Trophoblast cell (in vitro differentiated cells and primary cell): Measurements from ENCODE around the gene HES5.

ENCODE experiments used
- DNase-seq, 2 donors: peaks; one replicate each; pipeline ENCODE4 v3.0.0-alpha.2; 2016
- H2AFZ ChIP-seq: 2 replicates; pipeline ENCODE4 v1.6.1; 2013; ENCODE audit warnings: low read length, moderate library complexity, mild to moderate bottlenecking; ENCODE audit not compliant: insufficient read depth, poor library complexity
- H2AK5ac ChIP-seq: 2 replicates; pipeline ENCODE4 v1.6.1; 2013; ENCODE audit warnings: mild to moderate bottlenecking, low read length
- H2BK120ac ChIP-seq: 2 replicates; pipeline ENCODE4 v1.6.1; 2013; ENCODE audit warnings: low read length, mild to moderate bottlenecking, moderate library complexity; ENCODE audit not compliant: insufficient read depth, poor library complexity
- H2BK12ac ChIP-seq: 2 replicates; pipeline ENCODE4 v1.6.1; 2013; ENCODE audit warnings: mild to moderate bottlenecking, low read length, moderate library complexity
- H2BK5ac ChIP-seq: 2 replicates; pipeline ENCODE4 v1.6.1; 2013; ENCODE audit warnings: low read length, low read depth, moderate library complexity, mild to moderate bottlenecking; ENCODE audit not compliant: poor library complexity
- H3K14ac ChIP-seq: 2 replicates; pipeline ENCODE4 v1.6.1; 2013; ENCODE audit warnings: mild to moderate bottlenecking, low read length
- H3K18ac ChIP-seq: 2 replicates; pipeline ENCODE4 v1.6.1; 2013; ENCODE audit warnings: mild to moderate bottlenecking, low read length
- H3K23ac ChIP-seq: 2 replicates; pipeline ENCODE4 v1.6.1; 2013; ENCODE audit warnings: low read length
- H3K27ac ChIP-seq: 2 replicates; pipeline ENCODE4 v1.5.1; 2013; ENCODE audit warnings: low read depth, mild to moderate bottlenecking, inconsistent platforms, low read length, moderate library complexity
- H3K27me3 ChIP-seq: 2 replicates; pipeline ENCODE4 v1.6.1; 2013; ENCODE audit warnings: inconsistent platforms, mild to moderate bottlenecking, low read length, moderate library complexity; ENCODE audit not compliant: insufficient read depth
- H3K36me3 ChIP-seq, 2 experiments: 1 replicate in 1 of 2; 2 replicates in 1 of 2; pipeline ENCODE4 v1.6.1; 2013; ENCODE audit warnings: low read length in 2 of 2, mild to moderate bottlenecking in 2 of 2, moderate library complexity in 1 of 2; ENCODE audit not compliant: insufficient read depth in 2 of 2, control insufficient read depth in 1 of 2
- H3K4ac ChIP-seq: 2 replicates; pipeline ENCODE4 v1.6.1; 2013; ENCODE audit warnings: low read depth, mild to moderate bottlenecking, low read length, moderate library complexity
- H3K4me1 ChIP-seq, 2 experiments: 1 replicate in 1 of 2; 2 replicates in 1 of 2; pipeline ENCODE4 v1.6.1; 2013; ENCODE audit warnings: low read length in 2 of 2, mild to moderate bottlenecking in 2 of 2, moderate library complexity in 1 of 2; ENCODE audit not compliant: insufficient read depth in 2 of 2, control insufficient read depth in 1 of 2
- H3K4me2 ChIP-seq: 2 replicates; pipeline ENCODE4 v1.6.1; 2013; ENCODE audit warnings: inconsistent platforms, mild to moderate bottlenecking, low read length, moderate library complexity
- H3K4me3 ChIP-seq: 2 replicates; pipeline ENCODE4 v1.5.1; 2013; ENCODE audit warnings: mild to moderate bottlenecking, low read depth, low read length, inconsistent platforms
- H3K79me1 ChIP-seq: one replicate; pipeline ENCODE4 v1.6.1; 2013; ENCODE audit warnings: low read length
- H3K79me2 ChIP-seq: 2 replicates; pipeline ENCODE4 v1.6.1; 2013; ENCODE audit warnings: low read length, mild to moderate bottlenecking; ENCODE audit not compliant: control insufficient read depth, insufficient read depth, poor library complexity
- H3K9ac ChIP-seq: 2 replicates; pipeline ENCODE4 v1.6.1; 2013; ENCODE audit warnings: mild to moderate bottlenecking, low read length
- H3K9me3 ChIP-seq: 2 replicates; pipeline ENCODE4 v1.6.1; 2013; ENCODE audit warnings: low read depth, mild to moderate bottlenecking, control low read depth, inconsistent platforms, low read length; ENCODE audit not compliant: insufficient read depth
- H4K12ac ChIP-seq: 2 replicates; pipeline ENCODE4 v1.6.1; 2013; ENCODE audit warnings: low read depth, mild to moderate bottlenecking, low read length, moderate library complexity
- H4K8ac ChIP-seq: 2 replicates; pipeline ENCODE4 v1.6.1; 2013; ENCODE audit warnings: low read depth, mild to moderate bottlenecking, low read length, moderate library complexity
- H4K91ac ChIP-seq: one replicate; pipeline ENCODE4 v1.6.1; 2013; ENCODE audit warnings: low read depth, mild to moderate bottlenecking, low read length, moderate library complexity
- WGBS: extraction: QIAGEN DNeasy Blood & Tissue Kit; methylation state at CpG from one replicate; pipeline ENCODE4 v1.1.7; 2013; ENCODE audit warnings: missing lambda C conversion rate; ENCODE audit not compliant: insufficient read length, insufficient coverage; ENCODE audit errors: extremely low coverage; 5-methylcytosine and 5-hydroxymethylcytosine counted together

HES5 gene

GRCh38 chr1:2493691-2494322 is 36.3 kb downstream of the HES5 start:
- Histone ChIP-seq H3K4ac (no peak overlapping the region), H2BK12ac (no peak overlapping the region), H3K4me2 (no peak overlapping the region), H3K27ac (no peak overlapping the region), H3K14ac (no peak overlapping the region), H2BK5ac (no peak overlapping the region), H4K91ac (no peak overlapping the region), H3K9me3 (peaks cover 6% of the 10 kb centered on the region), H3K36me3 (no peaks in the 10 kb centered on the region), H3K9ac (no peak overlapping the region), H3K18ac (no peak overlapping the region), H4K8ac (no peak overlapping the region), H3K27me3 (no peaks in the 10 kb centered on the region), H3K4me1 (peaks cover 8 to 9% of the 10 kb centered on the region in 2 experiments), H4K12ac (no peak overlapping the region), H3K23ac (no peak overlapping the region), H3K4me3 (no peak overlapping the region), H2AFZ (no peak overlapping the region), H2BK120ac (no peak overlapping the region), H3K79me2 (no peaks in the 10 kb centered on the region), H2AK5ac (no peak overlapping the region), H3K79me1 (no peaks in the 10 kb centered on the region)
- no peak for DNase-seq
- no CpG with 5 or more reads among the region's 24 CpGs for WGBS

GRCh38 chr1:2493218-2493617 is 36.8 kb downstream of the HES5 start:
- H4K8ac ChIP-seq: no peak overlapping the region
- no peak overlapping the region for H2AFZ ChIP-seq
- H2AK5ac ChIP-seq: no peak overlapping the region
- no peak overlapping the region for H3K4me2 ChIP-seq
- no peak overlapping the region for H2BK120ac ChIP-seq
- H3K18ac ChIP-seq: no peak overlapping the region
- H3K36me3 ChIP-seq: no peaks in the 10 kb centered on the region
- no peak overlapping the region for H3K4me3 ChIP-seq
- no peaks in the 10 kb centered on the region for H3K79me1 ChIP-seq
- H4K91ac ChIP-seq: no peak overlapping the region
- no peak overlapping the region for H2BK12ac ChIP-seq
- H3K27ac ChIP-seq: no peak overlapping the region
- no peak overlapping the region for H3K9ac ChIP-seq
- no peak overlapping the region for H3K4ac ChIP-seq
- no peak overlapping the region for H4K12ac ChIP-seq
- H2BK5ac ChIP-seq: no peak overlapping the region
- H3K23ac ChIP-seq: no peak overlapping the region
- H3K4me1 ChIP-seq: peaks cover 8 to 9% of the 10 kb centered on the region in 2 experiments
- no CpG with 5 or more reads among the region's 19 CpGs for WGBS
- no peak overlapping the region for H3K14ac ChIP-seq
- DNase-seq: no peak
- no peaks in the 10 kb centered on the region for H3K27me3 ChIP-seq
- H3K79me2 ChIP-seq: no peaks in the 10 kb centered on the region
- H3K9me3 ChIP-seq: peaks cover 8% of the 10 kb centered on the region

GRCh38 chr1:2492091-2492490 is 38.0 kb downstream of the HES5 start:
- H2AK5ac ChIP-seq: no peak overlapping the region
- H3K4ac ChIP-seq: no peak overlapping the region
- no peaks in the 10 kb centered on the region for H3K27me3 ChIP-seq
- WGBS: no CpG with 5 or more reads among the region's 13 CpGs
- no peak overlapping the region for H2BK12ac ChIP-seq
- peaks cover 8 to 9% of the 10 kb centered on the region in 2 experiments for H3K4me1 ChIP-seq
- no peak overlapping the region for H2AFZ ChIP-seq
- no peaks in the 10 kb centered on the region for H3K36me3 ChIP-seq
- no peaks in the 10 kb centered on the region for H3K79me2 ChIP-seq
- no peak overlapping the region for H4K91ac ChIP-seq
- H2BK120ac ChIP-seq: no peak overlapping the region
- no peaks in the 10 kb centered on the region for H3K79me1 ChIP-seq
- no peak overlapping the region for H3K4me2 ChIP-seq
- DNase-seq: no peak
- no peak overlapping the region for H3K18ac ChIP-seq
- no peak overlapping the region for H2BK5ac ChIP-seq
- no peak overlapping the region for H3K4me3 ChIP-seq
- peaks cover 17% of the 10 kb centered on the region for H3K9me3 ChIP-seq
- no peak overlapping the region for H4K8ac ChIP-seq
- H4K12ac ChIP-seq: no peak overlapping the region
- no peak overlapping the region for H3K23ac ChIP-seq
- no peak overlapping the region for H3K9ac ChIP-seq
- no peak overlapping the region for H3K14ac ChIP-seq
- no peak overlapping the region for H3K27ac ChIP-seq

GRCh38 chr1:2489615-2490014 is 40.4 kb downstream of the HES5 start:
- H3K18ac ChIP-seq: no peak overlapping the region
- WGBS: no CpG with 5 or more reads among the region's 14 CpGs
- no peak overlapping the region for H3K27ac ChIP-seq
- H3K14ac ChIP-seq: no peak overlapping the region
- H3K4ac ChIP-seq: no peak overlapping the region
- H3K23ac ChIP-seq: no peak overlapping the region
- H3K4me3 ChIP-seq: no peak overlapping the region
- no peak overlapping the region for H2BK5ac ChIP-seq
- H3K27me3 ChIP-seq: no peaks in the 10 kb centered on the region
- DNase-seq: no peak
- H3K79me2 ChIP-seq: no peaks in the 10 kb centered on the region
- no peak overlapping the region for H2AFZ ChIP-seq
- peaks cover 24% of the 10 kb centered on the region for H3K9me3 ChIP-seq
- no peak overlapping the region for H4K12ac ChIP-seq
- H3K4me2 ChIP-seq: no peak overlapping the region
- peaks cover 7% of the 10 kb centered on the region in 2 experiments for H3K4me1 ChIP-seq
- no peak overlapping the region for H3K9ac ChIP-seq
- no peak overlapping the region for H2AK5ac ChIP-seq
- H2BK120ac ChIP-seq: no peak overlapping the region
- no peaks in the 10 kb centered on the region for H3K36me3 ChIP-seq
- H2BK12ac ChIP-seq: no peak overlapping the region
- H4K91ac ChIP-seq: no peak overlapping the region
- H4K8ac ChIP-seq: no peak overlapping the region
- H3K79me1 ChIP-seq: no peaks in the 10 kb centered on the region
